Measurements from ENCODE around the gene CDH3.

The CDH3 gene

DNA sequence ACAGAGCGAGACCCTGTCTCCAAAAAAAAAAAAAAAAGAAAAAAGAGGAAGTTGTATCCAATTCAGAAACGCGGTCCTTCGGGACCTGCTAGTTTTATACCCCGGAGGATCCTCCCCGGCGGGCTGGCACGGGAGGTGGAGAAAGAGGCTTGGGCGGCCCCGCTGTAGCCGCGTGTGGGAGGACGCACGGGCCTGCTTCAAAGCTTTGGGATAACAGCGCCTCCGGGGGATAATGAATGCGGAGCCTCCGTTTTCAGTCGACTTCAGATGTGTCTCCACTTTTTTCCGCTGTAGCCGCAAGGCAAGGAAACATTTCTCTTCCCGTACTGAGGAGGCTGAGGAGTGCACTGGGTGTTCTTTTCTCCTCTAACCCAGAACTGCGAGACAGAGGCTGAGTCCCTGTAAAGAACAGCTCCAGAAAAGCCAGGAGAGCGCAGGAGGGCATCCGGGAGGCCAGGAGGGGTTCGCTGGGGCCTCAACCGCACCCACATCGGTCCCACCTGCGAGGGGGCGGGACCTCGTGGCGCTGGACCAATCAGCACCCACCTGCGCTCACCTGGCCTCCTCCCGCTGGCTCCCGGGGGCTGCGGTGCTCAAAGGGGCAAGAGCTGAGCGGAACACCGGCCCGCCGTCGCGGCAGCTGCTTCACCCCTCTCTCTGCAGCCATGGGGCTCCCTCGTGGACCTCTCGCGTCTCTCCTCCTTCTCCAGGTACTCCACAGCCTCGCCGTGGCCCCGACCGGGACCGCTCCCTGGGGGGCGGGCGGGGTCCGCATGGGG is at the start of gene CDH3:
TSS of gene CDH3 (plus strand) at position 596 of the 779 bp plus-strand sequence. CDS start at position 666, 70 bp downstream.
- DNase-seq (ENCODE audit: low read depth in 2 of 2), result no peak

DNA sequence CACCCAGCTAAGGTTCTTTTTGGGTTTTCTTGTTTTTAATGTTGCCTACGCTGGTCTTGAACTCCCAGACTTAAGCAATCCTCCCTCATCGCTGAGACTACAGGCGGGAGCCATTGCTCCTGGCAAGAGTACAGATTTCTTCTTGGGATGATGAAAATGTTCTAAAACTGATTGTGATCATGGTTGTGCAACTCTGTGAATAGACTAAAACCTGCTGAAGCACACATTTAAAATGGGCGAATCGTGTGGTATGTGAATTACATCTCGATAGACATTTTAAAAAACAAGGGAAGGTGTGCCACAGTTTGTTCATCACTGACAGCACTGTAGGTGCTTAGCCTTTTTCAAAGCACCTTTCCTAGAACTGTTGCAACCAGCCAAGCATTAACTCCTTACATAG is 48.8 kb upstream of the CDH3 start:
- DNase-seq (ENCODE audit: low read depth in 2 of 2), result no peak

DNA sequence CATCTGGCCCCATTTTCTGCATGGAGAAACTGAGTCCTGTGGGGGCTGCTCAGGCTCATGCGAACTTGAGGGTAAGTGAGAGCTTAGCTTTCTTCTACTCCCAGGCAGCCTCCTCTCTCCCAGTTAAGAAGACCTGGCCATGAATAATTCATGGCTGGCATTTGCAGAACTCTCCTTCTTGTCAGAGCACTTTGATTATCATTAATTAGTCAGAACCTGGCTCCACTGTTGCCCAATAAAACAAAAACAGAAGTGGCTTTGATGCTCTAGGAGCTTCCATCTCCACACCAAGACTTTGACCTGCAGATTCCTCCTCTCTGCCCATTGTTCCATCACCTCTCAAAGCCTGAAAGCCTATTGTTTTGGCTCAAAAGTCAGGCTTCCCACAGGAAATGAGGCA is 45.5 kb upstream of the CDH3 start:
- DNase-seq (ENCODE audit: low read depth in 2 of 2), result no peak

DNA sequence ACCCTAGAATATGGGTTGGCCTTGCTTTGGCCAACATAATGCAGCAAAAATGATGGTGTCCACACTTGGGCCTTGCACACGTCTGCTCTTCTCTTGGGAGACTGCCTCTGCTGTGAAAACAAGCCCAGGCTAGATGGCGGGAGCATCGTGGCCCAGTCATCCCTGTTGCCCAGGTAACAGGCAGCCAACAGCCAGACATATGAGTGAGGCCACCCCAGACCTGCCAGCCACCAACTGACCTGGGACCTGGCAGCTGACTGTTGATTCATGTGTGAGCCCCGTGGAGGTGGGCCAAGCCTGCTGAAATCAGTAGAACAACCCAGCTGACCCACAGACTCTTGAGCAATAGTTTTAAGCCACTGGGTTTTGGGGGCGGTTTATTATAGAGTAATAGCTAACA is 39.4 kb upstream of the CDH3 start:
- DNase-seq (ENCODE audit: low read depth in 2 of 2), result no peak

DNA sequence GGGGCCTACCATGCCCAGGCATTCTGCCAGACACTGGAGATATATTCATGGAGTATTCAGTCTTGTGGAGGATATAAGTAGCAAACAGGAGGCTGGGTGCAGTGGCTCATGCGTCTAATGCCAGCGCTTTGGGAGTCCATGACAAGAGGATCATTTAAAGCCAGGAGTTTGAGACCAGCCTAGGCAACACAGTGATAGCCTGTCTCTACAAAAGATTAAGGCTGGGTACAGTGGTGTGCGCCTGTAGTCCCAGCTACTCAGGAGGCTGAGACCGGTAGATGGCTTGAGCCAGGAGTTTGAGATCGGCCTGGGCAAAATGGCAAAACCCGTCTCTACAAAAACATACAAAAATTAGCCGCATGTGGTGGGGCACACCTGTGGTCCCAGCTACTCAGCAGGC is 37.7 kb upstream of the CDH3 start:
- DNase-seq (ENCODE audit: low read depth in 2 of 2), result no peak

DNA sequence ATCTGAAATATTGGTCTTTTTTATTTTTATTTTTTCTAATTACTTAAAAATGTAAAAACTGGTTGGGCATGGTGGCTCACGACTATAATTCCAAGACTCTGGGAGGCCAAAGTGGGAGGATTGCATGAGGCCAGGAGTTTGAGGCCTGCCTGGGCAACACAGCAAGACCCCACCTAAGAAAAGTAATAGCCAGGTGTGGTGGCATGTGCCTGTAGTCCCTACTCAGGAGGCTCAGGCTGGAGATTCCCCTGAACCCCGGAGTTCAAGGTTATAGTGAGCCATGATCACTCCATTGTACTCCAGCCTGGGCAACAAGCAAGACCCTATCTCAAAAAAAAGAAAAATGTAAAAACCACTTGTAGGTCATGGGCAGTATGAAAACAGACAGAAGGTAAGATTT is 36.8 kb upstream of the CDH3 start:
- no peak for DNase-seq (ENCODE audit: low read depth in 2 of 2)

DNA sequence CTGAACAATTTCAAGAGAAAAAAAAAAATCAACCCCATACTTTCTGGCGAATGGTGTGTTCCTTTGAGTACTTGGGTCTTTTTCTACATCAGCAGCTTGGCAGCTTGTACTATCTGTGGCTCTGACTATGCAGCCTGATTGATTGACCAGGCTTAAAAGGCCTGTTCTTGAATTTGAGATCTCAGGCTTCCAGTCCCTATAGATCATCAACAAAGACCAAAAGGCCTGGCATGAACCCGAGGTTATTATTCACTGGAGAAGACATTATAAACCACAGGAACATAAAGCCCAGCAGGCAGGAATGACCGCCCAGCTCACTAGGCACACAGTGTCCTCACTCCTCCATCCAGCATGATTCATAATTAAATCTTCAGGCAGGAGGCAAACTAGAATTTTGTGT is 32.1 kb upstream of the CDH3 start:
- DNase-seq (ENCODE audit: low read depth in 2 of 2), result no peak

DNA sequence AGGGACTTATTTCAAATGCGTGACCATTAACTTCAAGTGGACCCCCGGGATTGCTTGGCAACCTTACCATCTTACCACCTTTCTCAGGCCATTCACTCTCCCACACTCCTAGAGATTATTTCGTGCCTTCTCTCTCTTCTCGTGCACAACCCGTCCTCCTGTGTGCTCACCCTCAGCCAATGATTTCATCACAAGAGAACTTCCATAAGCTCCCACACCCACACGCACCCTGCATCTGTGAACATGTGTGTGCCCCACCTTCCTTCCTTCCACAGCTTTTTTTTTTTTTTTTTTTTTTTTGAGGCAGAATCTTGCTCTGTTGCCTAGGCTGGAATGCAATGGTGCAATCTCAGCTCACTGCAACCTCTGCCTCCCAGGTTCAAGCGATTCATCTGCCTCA is 27.4 kb upstream of the CDH3 start:
- no peak for DNase-seq (ENCODE audit: low read depth in 2 of 2)

DNA sequence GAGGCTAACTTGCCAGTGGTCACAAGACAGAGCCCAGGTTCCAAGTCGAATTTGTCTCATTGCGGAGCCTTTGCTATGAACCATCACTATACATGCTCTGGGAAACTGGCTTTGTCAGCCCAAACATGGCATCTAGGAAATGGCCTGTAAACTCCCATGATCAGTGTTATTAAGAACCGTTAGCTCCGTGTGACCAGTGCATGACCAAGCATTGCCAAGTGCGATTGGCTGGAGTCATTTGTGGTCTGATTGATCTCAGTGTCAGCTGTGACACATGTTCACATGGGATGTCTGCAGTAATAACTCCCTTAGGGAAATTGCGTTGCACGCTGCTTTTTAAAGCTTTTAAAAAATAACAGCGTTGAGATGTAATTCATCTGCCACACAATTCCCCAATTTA is 18.6 kb upstream of the CDH3 start:
- no peak for DNase-seq (ENCODE audit: low read depth in 2 of 2)

DNA sequence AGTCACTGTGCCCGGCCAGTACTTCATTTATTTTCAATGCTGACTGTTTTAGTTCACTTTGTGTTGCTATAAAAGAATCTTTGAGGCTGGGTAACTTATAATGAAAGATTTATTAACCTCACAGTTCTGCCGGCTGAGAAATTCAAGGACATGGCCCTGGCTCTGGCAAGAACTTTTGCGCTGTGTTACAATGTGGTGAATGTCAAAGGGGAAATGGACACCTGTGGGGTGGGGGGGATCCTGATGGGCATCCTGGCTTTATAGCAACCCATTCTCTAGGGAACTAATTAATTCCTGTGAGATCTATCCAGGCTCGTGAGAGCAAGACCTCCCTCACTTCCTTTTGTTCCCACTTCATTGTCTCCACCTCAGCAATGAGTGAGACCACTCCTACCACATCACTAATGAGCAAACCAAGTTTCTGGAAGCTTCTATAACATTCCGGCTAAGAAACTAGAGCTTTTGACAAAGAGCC is 17.1 kb upstream of the CDH3 start:
- no peak for DNase-seq (ENCODE audit: low read depth in 2 of 2)

DNA sequence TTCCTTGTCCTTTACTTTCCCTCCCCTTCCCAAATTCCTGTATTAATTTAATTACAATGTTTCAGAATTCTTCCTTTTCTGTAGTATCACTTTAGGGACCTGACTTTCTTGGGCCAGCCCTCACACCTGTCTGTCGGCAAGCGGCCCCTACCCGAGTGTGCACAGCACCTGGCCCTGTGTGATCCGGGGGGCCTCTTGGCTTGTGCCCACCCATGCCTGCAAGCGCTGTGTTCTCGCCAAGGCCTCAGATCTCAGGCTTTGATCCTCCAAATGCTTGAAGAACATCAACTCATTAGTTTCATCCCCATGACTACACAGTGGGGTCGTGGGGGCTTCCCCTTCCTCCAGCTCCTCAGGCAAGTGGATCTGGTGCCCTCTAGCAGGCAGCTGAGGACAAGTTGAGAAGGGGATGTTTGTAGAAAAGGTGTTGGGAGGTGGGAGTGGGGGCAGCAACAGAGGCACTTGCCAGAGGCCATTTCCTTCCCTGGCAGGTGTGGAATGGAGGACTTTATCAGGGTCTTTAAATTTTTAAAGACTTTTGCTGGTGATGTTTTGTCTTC is 15.7 kb upstream of the CDH3 start:
- DNase-seq (ENCODE audit: low read depth in 2 of 2), result no peak

DNA sequence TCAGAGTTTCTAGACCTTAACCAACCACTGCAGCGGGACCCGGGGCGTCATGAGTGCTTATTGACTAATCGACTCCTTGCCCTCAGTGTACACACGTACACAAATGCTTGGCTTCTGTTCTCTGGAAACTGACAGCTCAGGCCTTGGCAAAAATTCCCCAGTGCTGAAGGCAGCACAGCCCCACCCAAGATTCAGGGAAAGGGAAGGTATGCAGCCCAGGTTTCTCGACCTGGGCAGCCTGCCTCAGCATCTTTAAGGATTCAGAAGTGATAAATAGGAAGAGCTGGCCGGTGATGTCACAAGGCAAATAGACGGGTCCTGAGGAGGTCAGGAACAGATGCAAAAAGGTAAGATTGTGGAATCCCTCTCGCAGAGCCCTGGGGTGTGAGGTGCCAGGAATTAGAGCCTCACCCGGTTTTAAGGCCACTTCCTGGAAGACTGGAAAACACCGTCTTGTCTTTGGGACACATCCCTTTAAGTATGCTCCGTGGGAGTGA is 9.0 kb upstream of the CDH3 start:
- no peak for DNase-seq (ENCODE audit: low read depth in 2 of 2)

DNA sequence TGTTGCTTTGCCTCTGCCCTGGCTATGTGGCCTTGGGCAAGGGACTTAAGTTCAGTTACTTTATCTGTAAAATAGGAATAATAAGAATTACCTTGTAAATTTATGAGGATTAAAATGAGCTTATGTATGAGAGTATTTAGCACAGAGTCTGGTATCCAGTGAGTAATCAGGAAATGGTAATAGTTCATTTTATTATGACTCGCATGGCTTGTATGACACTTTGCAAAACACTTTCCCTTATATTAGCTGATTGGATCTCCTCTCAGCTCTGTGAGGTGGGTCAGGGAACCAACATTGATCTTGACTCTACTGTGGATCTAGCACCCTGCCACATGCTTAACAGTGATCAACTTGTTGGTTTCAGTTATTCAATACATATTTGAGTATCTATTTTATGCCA is 8.3 kb upstream of the CDH3 start:
- DNase-seq (ENCODE audit: low read depth in 2 of 2), result no peak

DNA sequence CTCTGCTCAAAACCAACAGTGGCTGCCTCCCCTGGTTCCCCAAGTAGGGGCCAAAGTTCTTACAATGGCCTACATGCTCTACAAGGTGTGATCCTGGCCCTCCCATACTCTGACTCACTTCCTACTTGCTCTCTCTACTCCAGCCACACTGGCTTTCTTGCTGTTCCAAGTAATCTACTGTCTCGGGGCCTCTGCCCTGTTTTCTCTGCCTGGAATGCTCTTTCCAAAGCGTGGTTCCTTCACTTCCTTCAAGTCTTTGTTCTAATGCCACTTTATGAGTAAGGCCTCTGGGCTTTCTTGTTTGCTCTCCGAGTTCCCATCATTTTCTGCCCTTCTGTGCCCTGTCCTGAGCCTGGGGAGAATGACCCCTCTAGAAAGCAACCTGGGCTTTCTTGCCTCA is 4.1 kb upstream of the CDH3 start:
- DNase-seq (ENCODE audit: low read depth in 2 of 2), result no peak

DNA sequence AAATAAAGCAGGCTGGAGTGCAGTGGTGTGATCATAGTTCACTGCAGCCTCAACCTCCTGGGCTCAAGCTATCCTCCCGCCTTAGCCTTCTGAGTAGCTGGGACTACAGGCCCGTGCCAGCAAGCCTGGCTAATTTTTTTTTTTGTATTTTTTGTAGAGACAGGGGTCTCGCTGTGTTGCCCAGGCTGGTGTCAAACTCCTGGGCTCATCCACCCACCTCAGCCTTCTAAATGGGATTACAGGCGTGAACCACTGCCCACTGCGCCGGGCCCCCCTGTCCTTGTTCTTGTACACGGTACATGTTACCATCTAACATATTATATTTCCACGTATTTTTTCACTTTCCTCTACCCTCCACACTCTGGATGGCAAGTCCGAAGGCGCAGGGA is 3.1 kb upstream of the CDH3 start:
- DNase-seq (ENCODE audit: low read depth in 2 of 2), result no peak

DNA sequence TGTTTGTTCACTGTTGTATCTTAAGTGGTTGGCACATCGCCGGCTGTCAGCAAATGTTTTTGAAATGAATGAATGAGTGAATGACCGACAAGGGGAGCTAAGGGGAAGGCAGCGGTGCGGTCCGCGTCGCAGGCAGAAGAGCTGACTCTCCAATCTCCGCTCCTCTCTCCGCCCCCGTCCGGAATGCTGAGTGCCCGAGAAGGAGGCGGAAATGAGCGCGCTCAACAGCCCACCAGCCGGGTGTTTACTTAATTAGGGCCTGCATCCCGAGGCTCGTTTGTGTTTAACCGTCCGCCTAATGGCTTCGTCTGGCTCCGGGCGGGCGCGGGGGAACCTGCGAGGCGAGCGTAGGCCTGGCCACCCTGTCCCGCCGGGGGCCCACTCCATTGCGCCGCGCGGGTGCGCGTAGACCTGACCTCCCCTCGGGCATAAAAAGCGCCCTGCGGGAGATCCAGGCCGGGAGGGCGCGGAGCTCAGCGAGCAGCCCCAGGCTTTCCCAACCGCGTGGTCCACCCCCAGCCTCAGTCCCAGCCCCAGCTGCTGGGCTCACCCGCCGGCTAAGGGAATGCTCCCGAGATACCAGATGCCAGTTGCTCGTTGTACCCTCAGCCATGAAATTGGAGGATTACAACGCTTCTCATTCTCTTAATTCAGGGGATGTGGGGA is 2.5 kb upstream of the CDH3 start:
- DNase-seq (ENCODE audit: low read depth in 2 of 2), result no peak

DNA sequence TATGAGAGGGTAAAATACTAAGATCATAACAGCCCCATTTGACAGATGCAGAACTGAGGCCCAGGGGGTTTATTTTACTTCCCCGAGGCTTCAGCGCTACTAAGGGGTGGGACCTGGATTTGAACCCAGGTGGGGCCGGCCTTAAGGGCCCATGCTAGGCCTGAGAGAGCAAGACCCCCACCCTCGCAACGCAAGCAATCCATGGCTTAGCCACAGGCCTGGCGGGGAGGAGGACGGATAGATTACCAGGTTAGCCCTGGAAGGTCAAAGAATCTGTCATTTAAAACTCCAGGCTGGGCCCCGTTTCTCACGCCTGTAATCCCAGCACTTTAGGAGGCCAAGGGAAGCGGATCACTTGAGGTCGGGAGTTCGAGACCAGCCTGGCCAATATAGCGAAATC is 1.9 kb upstream of the CDH3 start:
- no peak for DNase-seq (ENCODE audit: low read depth in 2 of 2)

DNA sequence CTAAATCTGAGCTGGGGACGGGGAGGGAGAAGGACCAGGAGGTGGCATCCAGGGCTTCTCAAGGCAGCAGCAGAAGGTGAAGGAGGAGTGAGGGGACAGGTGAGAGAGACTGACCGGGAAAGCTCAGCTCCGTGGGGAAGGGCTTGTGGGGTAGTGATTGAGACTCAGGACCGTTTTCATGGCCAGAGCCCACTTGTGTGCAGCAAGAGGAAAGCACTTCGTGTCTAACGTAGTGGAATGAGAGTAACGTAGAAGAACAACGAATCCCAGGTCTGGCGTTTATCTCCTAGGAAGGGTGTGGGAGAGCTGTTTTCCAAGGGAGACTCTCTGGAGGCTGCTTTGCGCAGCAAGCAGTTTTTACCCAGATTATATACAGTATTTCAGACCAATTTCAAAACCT is 1.3 kb upstream of the CDH3 start:
- DNase-seq (ENCODE audit: low read depth in 2 of 2), result no peak

DNA sequence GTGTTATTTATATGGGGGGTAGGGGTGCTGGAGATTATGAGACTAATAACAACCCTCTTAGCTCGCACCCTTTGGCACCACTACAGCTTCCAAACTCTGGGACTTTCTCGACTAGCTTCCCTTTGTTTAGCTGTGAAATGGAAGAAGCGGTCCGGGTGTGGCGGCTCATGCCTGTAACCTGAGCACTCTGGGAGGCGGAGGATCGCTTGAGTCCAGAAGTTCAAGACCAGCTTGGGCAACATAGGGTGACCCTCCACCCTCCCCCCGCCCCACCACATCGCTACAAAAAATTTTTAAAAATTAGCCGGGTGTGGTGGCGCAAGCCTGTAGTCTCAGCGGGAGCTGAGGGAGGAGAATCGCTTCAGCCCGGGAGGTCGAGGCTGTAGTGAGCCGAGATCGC is 814 bp upstream of the CDH3 start:
- DNase-seq (ENCODE audit: low read depth in 2 of 2), result no peak

DNA sequence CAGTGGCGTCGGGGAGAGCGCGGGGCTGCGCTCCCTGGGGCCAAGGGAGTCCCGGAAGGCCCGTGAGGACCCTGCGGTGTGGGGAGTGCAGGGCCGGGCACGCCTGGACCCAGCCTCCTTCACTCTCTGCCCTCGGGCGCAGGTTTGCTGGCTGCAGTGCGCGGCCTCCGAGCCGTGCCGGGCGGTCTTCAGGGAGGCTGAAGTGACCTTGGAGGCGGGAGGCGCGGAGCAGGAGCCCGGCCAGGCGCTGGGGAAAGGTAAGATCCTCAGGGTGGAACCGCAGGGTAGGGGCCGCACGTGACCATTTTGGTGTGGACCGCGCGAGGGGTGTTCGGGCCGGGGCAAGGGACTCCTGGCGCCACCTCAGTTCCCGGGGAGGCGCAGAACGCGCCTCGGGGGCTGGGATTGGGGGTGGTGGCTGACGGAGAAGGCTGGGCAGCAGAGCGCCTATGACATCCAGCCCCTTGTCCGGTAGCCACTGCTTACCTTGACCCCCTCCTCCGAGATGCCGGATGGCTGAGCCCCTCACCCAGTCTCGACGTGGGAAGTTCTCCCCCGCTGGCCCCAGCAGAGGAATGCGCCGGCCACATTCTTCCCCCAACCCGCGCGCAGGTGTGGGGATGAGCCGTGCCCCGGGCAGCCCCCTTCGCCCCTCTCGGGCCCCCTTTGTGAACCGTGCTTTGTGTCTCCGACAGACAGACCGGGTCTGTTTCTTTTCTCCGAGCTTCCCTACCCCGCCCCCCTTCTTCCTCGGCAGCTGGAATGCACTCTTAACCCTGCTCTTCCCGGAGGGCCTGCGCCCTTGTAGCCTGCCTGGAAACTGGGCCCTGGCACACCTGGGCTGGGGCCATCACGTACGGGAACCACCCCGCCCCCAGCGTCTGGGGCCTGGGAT is 631 bp downstream of the CDH3 start:
- no peak for DNase-seq (ENCODE audit: low read depth in 2 of 2)

DNA sequence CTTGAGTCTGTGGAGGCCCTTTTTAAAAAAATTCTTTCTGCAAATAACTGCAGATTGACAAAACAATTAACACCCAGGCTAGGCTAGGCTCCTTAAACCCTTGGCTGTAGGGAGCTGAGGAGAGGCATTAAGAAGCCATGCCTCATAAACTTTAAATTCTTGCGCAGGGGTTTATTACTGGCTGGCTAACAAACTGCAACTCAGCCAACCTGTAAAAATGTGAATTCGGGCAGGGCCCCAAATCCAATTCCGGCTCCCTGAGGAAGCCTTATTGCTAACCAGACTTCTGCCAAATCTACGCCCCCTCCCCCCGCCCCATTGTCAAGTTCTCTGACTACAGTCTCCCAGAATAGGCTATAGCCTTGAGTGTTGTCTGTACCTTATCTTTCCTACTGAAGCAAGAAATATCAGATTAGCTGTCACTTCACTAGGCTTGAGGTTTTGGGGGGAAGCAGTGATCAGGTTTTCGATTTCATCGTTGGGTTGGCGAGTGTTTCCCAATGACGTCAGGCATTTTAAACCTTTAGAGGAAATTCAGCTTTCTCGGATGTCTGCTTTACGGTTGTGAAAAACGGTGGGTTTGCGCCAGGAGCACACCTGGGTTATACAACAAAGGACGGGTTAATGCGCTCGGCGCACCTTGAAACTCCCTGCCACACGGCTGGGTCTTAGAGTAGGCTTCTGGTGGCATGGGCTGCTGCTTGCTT is 2.0 kb downstream of the CDH3 start:
- DNase-seq (ENCODE audit: low read depth in 2 of 2), result no peak
